Measurements from ENCODE around the gene CEP44.

CEP44 gene

DNA sequence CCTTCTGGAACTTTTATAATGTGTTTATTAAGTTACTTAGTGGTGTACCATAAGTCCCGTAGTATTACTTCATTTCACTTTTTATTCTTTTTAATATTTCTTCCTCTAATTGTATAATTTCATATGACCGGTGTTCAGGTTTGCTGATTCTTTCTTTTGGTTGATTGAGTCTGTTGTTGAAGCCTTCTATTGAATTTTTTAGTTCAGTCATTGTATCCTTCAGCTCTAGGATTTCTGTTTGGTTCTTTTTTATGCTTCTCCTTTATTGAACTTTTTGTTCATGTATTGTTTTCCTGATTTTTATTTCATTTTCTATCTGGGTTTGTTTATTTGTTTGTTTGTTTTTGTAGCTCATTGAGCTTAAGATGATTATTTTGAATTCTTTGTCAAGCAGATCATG lies 8.8 kb downstream of the CEP44 start:
- TF ChIP-seq REST (IDR thresholded peaks at IDR 0.05; ENCODE audit: insufficient read depth in 1 of 2, low read depth in 2 of 2, low read length in 2 of 2) (no peak), FOXP2 (optimal IDR thresholded peaks at IDR 0.05; ENCODE audit: borderline replicate concordance, extremely low read depth, extremely low read length, insufficient read depth) (no peak), POLR2AphosphoS5 (IDR thresholded peaks at IDR 0.05; ENCODE audit: low read depth, low read length) (no peak), SIN3A (IDR thresholded peaks at IDR 0.05; ENCODE audit: borderline replicate concordance, insufficient read depth, low read length) (no peak), TAF1 (IDR thresholded peaks at IDR 0.05; ENCODE audit: borderline replicate concordance, insufficient read depth, low read length) (no peak)

- no peak for TF ChIP-seq POLR2AphosphoS5 (IDR thresholded peaks at IDR 0.05; ENCODE audit: low read depth, low read length)
- no peak for TF ChIP-seq REST (IDR thresholded peaks at IDR 0.05; ENCODE audit: insufficient read depth in 1 of 2, low read depth in 2 of 2, low read length in 2 of 2)
- TF ChIP-seq SIN3A (IDR thresholded peaks at IDR 0.05; ENCODE audit: borderline replicate concordance, insufficient read depth, low read length), result no peak
- no peak for TF ChIP-seq TAF1 (IDR thresholded peaks at IDR 0.05; ENCODE audit: borderline replicate concordance, insufficient read depth, low read length)
- no peak for TF ChIP-seq FOXP2 (optimal IDR thresholded peaks at IDR 0.05; ENCODE audit: borderline replicate concordance, extremely low read depth, extremely low read length, insufficient read depth)
Observed at GRCh38 chr4:174303687-174304086, 20.0 kb downstream of the CEP44 start.

- TF ChIP-seq POLR2AphosphoS5 (IDR thresholded peaks at IDR 0.05; ENCODE audit: low read depth, low read length) (no peak), SIN3A (IDR thresholded peaks at IDR 0.05; ENCODE audit: borderline replicate concordance, insufficient read depth, low read length) (no peak), TAF1 (IDR thresholded peaks at IDR 0.05; ENCODE audit: borderline replicate concordance, insufficient read depth, low read length) (no peak)
Observed at GRCh38 chr4:174304664-174305063, 21.0 kb downstream of the CEP44 start.

- TF ChIP-seq TAF1 (IDR thresholded peaks at IDR 0.05; ENCODE audit: borderline replicate concordance, insufficient read depth, low read length), result no peak
- TF ChIP-seq FOXP2 (optimal IDR thresholded peaks at IDR 0.05; ENCODE audit: borderline replicate concordance, extremely low read depth, extremely low read length, insufficient read depth), result no peak
- TF ChIP-seq SIN3A (IDR thresholded peaks at IDR 0.05; ENCODE audit: borderline replicate concordance, insufficient read depth, low read length), result no peak
- no peak for TF ChIP-seq POLR2AphosphoS5 (IDR thresholded peaks at IDR 0.05; ENCODE audit: low read depth, low read length)
- TF ChIP-seq REST (IDR thresholded peaks at IDR 0.05; ENCODE audit: insufficient read depth in 1 of 2, low read depth in 2 of 2, low read length in 2 of 2), result no peak
Observed at GRCh38 chr4:174305961-174306360, 22.2 kb downstream of the CEP44 start.

DNA sequence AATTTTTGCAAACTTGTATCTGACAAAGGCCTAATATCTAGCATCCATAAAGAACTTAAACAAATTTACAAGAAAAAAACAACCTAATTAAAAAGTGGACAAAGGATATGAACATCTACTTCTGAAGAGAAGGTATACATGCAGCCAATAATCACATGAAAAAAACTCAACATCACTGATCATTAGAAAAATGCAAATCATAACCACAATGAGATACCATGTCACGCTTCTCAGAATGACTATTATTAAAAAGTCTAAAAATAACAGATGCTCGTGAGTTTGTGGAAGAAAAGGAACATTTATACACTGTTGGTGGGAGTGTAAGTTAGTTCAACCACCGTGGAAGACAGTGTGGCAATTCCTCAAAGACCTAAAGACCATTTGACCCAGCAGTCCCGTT lies 24.0 kb downstream of the CEP44 start:
- TF ChIP-seq SIN3A (IDR thresholded peaks at IDR 0.05; ENCODE audit: borderline replicate concordance, insufficient read depth, low read length) (no peak), TAF1 (IDR thresholded peaks at IDR 0.05; ENCODE audit: borderline replicate concordance, insufficient read depth, low read length) (no peak), POLR2AphosphoS5 (IDR thresholded peaks at IDR 0.05; ENCODE audit: low read depth, low read length) (no peak), FOXP2 (optimal IDR thresholded peaks at IDR 0.05; ENCODE audit: borderline replicate concordance, extremely low read depth, extremely low read length, insufficient read depth) (no peak), REST (IDR thresholded peaks at IDR 0.05; ENCODE audit: insufficient read depth in 1 of 2, low read depth in 2 of 2, low read length in 2 of 2) (no peak)
